HEK293 (cell line): ENCODE data around the gene DPH5.

Source experiments
- CTCF ChIA-PET: fragments of 350-600 bp; formaldehyde crosslinking; extraction: SDS; loops from one replicate; lab custom pipeline; 2021; ENCODE audit warnings: antibody characterized with exemption; lab: Yijun Ruan, JAX
- POLR2A ChIA-PET: fragments of 300-600 bp; formaldehyde crosslinking; extraction: SDS; loops from one replicate; lab custom pipeline; 2020; ENCODE audit warnings: antibody characterized with exemption, inconsistent platforms; lab: Yijun Ruan, JAX
- H3K27ac ChIP-seq: fragments of 200-500 bp; sonication (Bioruptor generic); 2 replicates; pipeline ENCODE4 v1.5.1; 2014; ENCODE audit warnings: low read depth, low read length, control low read depth, inconsistent platforms; ENCODE audit errors: extremely low read depth
- H3K36me3 ChIP-seq, 2 experiments: fragments of 200-500 bp in 1 of 2; sonication (Bioruptor generic) in 1 of 2; 1 replicate in 1 of 2; 2 replicates in 1 of 2; pipeline ENCODE4 v1.5.1; 2014 to 2017; ENCODE audit warnings: inconsistent platforms in 2 of 2, low read length in 2 of 2; ENCODE audit not compliant: control insufficient read depth in 2 of 2, insufficient read depth in 1 of 2
- H3K4me1 ChIP-seq: fragments of 200-500 bp; sonication (Bioruptor generic); 2 replicates; pipeline ENCODE4 v1.5.1; 2014; ENCODE audit warnings: mild to moderate bottlenecking, low read length, inconsistent platforms; ENCODE audit not compliant: control insufficient read depth, insufficient read depth
- H3K4me3 ChIP-seq: 2 replicates; pipeline ENCODE4 v1.5.1; 2011; ENCODE audit warnings: low read depth, mild to moderate bottlenecking, control low read depth, low read length, moderate library complexity
- H3K9me3 ChIP-seq: fragments of 200-500 bp; sonication (Bioruptor generic); 2 replicates; pipeline ENCODE4 v1.5.1; 2014; ENCODE audit warnings: low read depth, low read length, inconsistent platforms; ENCODE audit not compliant: control insufficient read depth, insufficient read depth
- RBAK ChIP-seq: fragments of 450-650 bp; formaldehyde crosslinking; IDR thresholded peaks from 2 replicates; pipeline ENCODE4 v1.5.1; 2016; ENCODE audit warnings: missing biosample characterization, missing genetic modification characterization
- SETDB1 ChIP-seq: IDR thresholded peaks from one replicate; pipeline ENCODE4 v1.6.1; 2017; ENCODE audit warnings: mild to moderate bottlenecking, low read length, moderate library complexity, mixed read lengths; ENCODE audit not compliant: insufficient read length
- TRIM28 ChIP-seq: IDR thresholded peaks from 2 replicates; pipeline ENCODE4 v1.6.1; 2011; ENCODE audit warnings: low read length, control low read depth, borderline replicate concordance
- ZBTB1 ChIP-seq: fragments of 450-650 bp; formaldehyde crosslinking; IDR thresholded peaks from 2 replicates; pipeline ENCODE4 v1.5.1; 2016; ENCODE audit warnings: missing biosample characterization, missing genetic modification characterization
- ZNF174 ChIP-seq: fragments of 450-650 bp; formaldehyde crosslinking; IDR thresholded peaks from 2 replicates; pipeline ENCODE4 v1.5.0; 2017; ENCODE audit warnings: missing biosample characterization, mild to moderate bottlenecking, missing genetic modification characterization
- ZNF202 ChIP-seq: fragments of 450-650 bp; formaldehyde crosslinking; IDR thresholded peaks from 2 replicates; pipeline ENCODE4 v1.5.1; 2016; ENCODE audit warnings: missing biosample characterization, missing genetic modification characterization, borderline replicate concordance
- ZNF23 ChIP-seq: fragments of 450-650 bp; formaldehyde crosslinking; IDR thresholded peaks from 2 replicates; pipeline ENCODE4 v1.5.1; 2016; ENCODE audit warnings: missing biosample characterization, missing genetic modification characterization, borderline replicate concordance
- ZNF280D ChIP-seq: fragments of 450-650 bp; formaldehyde crosslinking; IDR thresholded peaks from 2 replicates; pipeline ENCODE4 v1.5.1; 2016; ENCODE audit warnings: missing biosample characterization, missing genetic modification characterization
- ZNF366 ChIP-seq: fragments of 450-650 bp; formaldehyde crosslinking; conservative IDR thresholded peaks from 2 replicates; pipeline ENCODE4 v1.5.1; 2016; ENCODE audit warnings: missing biosample characterization, missing genetic modification characterization
- ZNF426 ChIP-seq: fragments of 450-650 bp; formaldehyde crosslinking; IDR thresholded peaks from 2 replicates; pipeline ENCODE4 v1.5.1; 2017; ENCODE audit warnings: missing biosample characterization, missing genetic modification characterization, mild to moderate bottlenecking, inconsistent platforms, moderate library complexity
- ZNF48 ChIP-seq: fragments of 450-650 bp; formaldehyde crosslinking; IDR thresholded peaks from 2 replicates; pipeline ENCODE4 v1.5.1; 2016; ENCODE audit warnings: missing biosample characterization, missing genetic modification characterization
- ZNF544 ChIP-seq: fragments of 450-650 bp; formaldehyde crosslinking; IDR thresholded peaks from 2 replicates; pipeline ENCODE4 v1.5.0; 2017; ENCODE audit warnings: missing biosample characterization, missing genetic modification characterization
- ZNF585B ChIP-seq: fragments of 450-650 bp; formaldehyde crosslinking; IDR thresholded peaks from 2 replicates; pipeline ENCODE4 v1.5.1; 2016; ENCODE audit warnings: missing biosample characterization, missing genetic modification characterization
- ZNF596 ChIP-seq: fragments of 450-650 bp; IDR thresholded peaks from 2 replicates; pipeline ENCODE4 v1.5.0; 2018; ENCODE audit warnings: missing biosample characterization, mild to moderate bottlenecking, missing genetic modification characterization, moderate library complexity
- ZNF629 ChIP-seq: fragments of 450-650 bp; formaldehyde crosslinking; IDR thresholded peaks from 2 replicates; pipeline ENCODE4 v1.5.1; 2017; ENCODE audit warnings: missing biosample characterization, missing genetic modification characterization
- ZNF701 ChIP-seq: fragments of 450-650 bp; formaldehyde crosslinking; IDR thresholded peaks from 2 replicates; pipeline ENCODE4 v1.5.1; 2016; ENCODE audit warnings: missing biosample characterization, missing genetic modification characterization
- ZNF768 ChIP-seq: fragments of 450-650 bp; formaldehyde crosslinking; IDR thresholded peaks from 2 replicates; pipeline ENCODE4 v1.5.1; 2018; ENCODE audit warnings: missing biosample characterization, mild to moderate bottlenecking, missing genetic modification characterization
- ZNF830 ChIP-seq: fragments of 450-650 bp; IDR thresholded peaks from 2 replicates; pipeline ENCODE4 v1.5.0; 2018; ENCODE audit warnings: missing biosample characterization, missing genetic modification characterization, low read depth, mild to moderate bottlenecking, moderate library complexity
- ZSCAN16 ChIP-seq: fragments of 450-650 bp; formaldehyde crosslinking; IDR thresholded peaks from 2 replicates; pipeline ENCODE4 v1.5.1; 2016; ENCODE audit warnings: missing biosample characterization, missing genetic modification characterization
- ZSCAN30 ChIP-seq: fragments of 450-650 bp; IDR thresholded peaks from 2 replicates; pipeline ENCODE4 v1.5.1; 2018; ENCODE audit warnings: missing biosample characterization, mild to moderate bottlenecking, missing genetic modification characterization, moderate library complexity
- TF ChIP-seq, protein P1 (sequence below): fragments of 450-650 bp; formaldehyde crosslinking; IDR thresholded peaks from 2 replicates; pipeline ENCODE4 v1.5.1; 2016; ENCODE audit warnings: missing biosample characterization, missing genetic modification characterization, borderline replicate concordance
- TF ChIP-seq, protein P2 (sequence below): fragments of 450-650 bp; formaldehyde crosslinking; IDR thresholded peaks from 2 replicates; pipeline ENCODE4 v1.5.1; 2016; ENCODE audit warnings: missing biosample characterization, missing genetic modification characterization

DPH5 gene

GRCh38 chr1:101040666-101041065 lies 15.1 kb upstream of the DPH5 start:
- TF ChIP-seq ZNF701 (tag by site-specific recombination) (no peak), ZNF426 (tag by site-specific recombination) (no peak), ZNF596 (tag by site-specific recombination) (no peak), SETDB1 (peak; percentile 34), TRIM28 (peak; percentile 39; the same call in 1 of the 2 replicates), ZNF48 (no peak), ZNF202 (tag by site-specific recombination) (no peak), ZSCAN30 (tag by site-specific recombination) (no peak), ZSCAN16 (tag by site-specific recombination) (no peak), ZNF23 (tag by site-specific recombination) (no peak), ZNF585B (peak; percentile 98)
- TF ChIP-seq, protein P1, sequence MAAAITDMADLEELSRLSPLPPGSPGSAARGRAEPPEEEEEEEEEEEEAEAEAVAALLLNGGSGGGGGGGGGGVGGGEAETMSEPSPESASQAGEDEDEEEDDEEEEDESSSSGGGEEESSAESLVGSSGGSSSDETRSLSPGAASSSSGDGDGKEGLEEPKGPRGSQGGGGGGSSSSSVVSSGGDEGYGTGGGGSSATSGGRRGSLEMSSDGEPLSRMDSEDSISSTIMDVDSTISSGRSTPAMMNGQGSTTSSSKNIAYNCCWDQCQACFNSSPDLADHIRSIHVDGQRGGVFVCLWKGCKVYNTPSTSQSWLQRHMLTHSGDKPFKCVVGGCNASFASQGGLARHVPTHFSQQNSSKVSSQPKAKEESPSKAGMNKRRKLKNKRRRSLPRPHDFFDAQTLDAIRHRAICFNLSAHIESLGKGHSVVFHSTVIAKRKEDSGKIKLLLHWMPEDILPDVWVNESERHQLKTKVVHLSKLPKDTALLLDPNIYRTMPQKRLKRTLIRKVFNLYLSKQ (tag by site-specific recombination) = no peak
- POLR2A ChIA-PET = no interaction called here
- H3K27ac ChIP-seq = no peak overlapping the region
- H3K36me3 ChIP-seq = peaks cover 0 to 22% of the 10 kb centered on the region in 2 experiments; a peak in 2 of 3 replicates
- no peaks in the 10 kb centered on the region for H3K4me1 ChIP-seq
- H3K4me3 ChIP-seq = no peak overlapping the region
- no peaks in the 10 kb centered on the region for H3K9me3 ChIP-seq
- CTCF ChIA-PET = interaction anchor here (0.7 kb wide), 1 partner anchor 1469 kb away, joined by 7 read pairs; no protein-coding TSS in a partner anchor

GRCh38 chr1:101039245-101039644 lies 13.7 kb upstream of the DPH5 start:
- H3K4me1 ChIP-seq = no peaks in the 10 kb centered on the region
- H3K36me3 ChIP-seq = peaks cover 0 to 22% of the 10 kb centered on the region in 2 experiments; a peak in 2 of 3 replicates
- TF ChIP-seq ZNF768 = no peak
- TF ChIP-seq, protein P2, sequence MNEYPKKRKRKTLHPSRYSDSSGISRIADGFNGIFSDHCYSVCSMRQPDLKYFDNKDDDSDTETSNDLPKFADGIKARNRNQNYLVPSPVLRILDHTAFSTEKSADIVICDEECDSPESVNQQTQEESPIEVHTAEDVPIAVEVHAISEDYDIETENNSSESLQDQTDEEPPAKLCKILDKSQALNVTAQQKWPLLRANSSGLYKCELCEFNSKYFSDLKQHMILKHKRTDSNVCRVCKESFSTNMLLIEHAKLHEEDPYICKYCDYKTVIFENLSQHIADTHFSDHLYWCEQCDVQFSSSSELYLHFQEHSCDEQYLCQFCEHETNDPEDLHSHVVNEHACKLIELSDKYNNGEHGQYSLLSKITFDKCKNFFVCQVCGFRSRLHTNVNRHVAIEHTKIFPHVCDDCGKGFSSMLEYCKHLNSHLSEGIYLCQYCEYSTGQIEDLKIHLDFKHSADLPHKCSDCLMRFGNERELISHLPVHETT = no peak
- no peak for TF ChIP-seq ZBTB1
- no peak for TF ChIP-seq ZNF366 (tag by site-specific recombination)
- TF ChIP-seq ZNF544 (tag by site-specific recombination) = no peak
- TF ChIP-seq RBAK (tag by site-specific recombination) = no peak
- ChIA-PET POLR2A (no interaction called here), CTCF (interaction anchor here (0.6 kb wide), 1 partner anchor 283 kb away, joined by 3 read pairs; no protein-coding TSS in a partner anchor)
- H3K9me3 ChIP-seq = no peaks in the 10 kb centered on the region
- no peak overlapping the region for H3K27ac ChIP-seq
- H3K4me3 ChIP-seq = no peak overlapping the region

DNA sequence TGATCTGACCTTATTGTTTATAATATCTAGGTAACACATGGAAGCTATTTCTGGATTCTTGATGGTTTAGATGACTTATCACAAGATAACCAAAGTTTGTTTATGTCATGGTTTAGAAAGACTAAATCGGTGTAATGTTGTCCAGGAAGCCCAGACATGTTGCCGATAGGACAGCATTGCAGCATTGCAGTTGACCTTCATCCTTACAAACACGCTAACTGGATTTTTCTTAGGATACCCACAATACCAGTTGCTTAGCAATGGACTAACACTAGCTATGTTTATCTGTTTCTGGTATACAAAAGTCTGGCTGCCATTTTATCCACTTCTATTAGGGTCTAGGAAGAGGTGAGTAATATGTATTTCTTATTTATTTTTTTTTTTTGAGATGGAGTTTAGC lies 11.7 kb upstream of the DPH5 start:
- H3K9me3 ChIP-seq = no peaks in the 10 kb centered on the region
- POLR2A ChIA-PET = no interaction called here
- no peak for TF ChIP-seq ZNF629
- TF ChIP-seq ZNF280D = no peak
- no peak for TF ChIP-seq ZNF830 (tag by site-specific recombination)
- no peak for TF ChIP-seq ZNF174 (tag by site-specific recombination)
- no peaks in the 10 kb centered on the region for H3K4me1 ChIP-seq
- H3K36me3 ChIP-seq = peaks cover 0 to 22% of the 10 kb centered on the region in 2 experiments; a peak in 2 of 3 replicates
- no peak overlapping the region for H3K27ac ChIP-seq
- no peak overlapping the region for H3K4me3 ChIP-seq
- CTCF ChIA-PET = no interaction called here
